NCI-H446 treated with DMSO at 0.1 percent for 48 hours (cell line): ENCODE results near the gene SH3BP4.
A peak's percentile ranks its signal among the peaks of the same experiment; 100 is the strongest.

Experiments
- DNase-seq: peaks from one replicate; lab custom pipeline; 2025; lab: John Stamatoyannopoulos, UW

The SH3BP4 gene

GRCh38 chr2:234945339-234945873 lies 6.4 kb upstream of the SH3BP4 start:
- no peak for DNase-seq

DNA sequence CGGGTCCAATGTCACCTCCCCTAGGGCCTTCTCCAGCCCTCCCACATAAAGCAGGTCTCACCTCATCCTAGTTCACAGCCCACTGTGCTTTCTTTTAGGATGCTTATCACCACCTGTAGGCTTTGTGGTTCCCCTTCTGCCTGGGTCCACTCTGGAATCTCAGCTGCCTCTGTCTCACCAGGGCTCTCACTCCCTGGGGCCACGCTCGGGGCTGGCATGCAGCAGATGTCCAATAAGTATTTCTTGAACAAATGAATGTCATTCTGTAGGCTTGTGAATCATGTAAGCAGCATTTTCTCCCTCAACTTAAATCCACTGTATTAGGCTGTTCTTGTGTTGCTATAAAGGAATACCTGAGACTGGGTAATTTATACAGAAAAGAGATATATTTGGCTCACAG lies 4.3 kb upstream of the SH3BP4 start:
- DNase-seq: no peak

- DNase-seq: no peak
Observed at GRCh38 chr2:234949762-234950434, 1.9 kb upstream of the SH3BP4 start.

- DNase-seq: no peak
Observed at GRCh38 chr2:234950435-234950729, 1.4 kb upstream of the SH3BP4 start.

GRCh38 chr2:234950730-234951663 lies 820 bp upstream of the SH3BP4 start:
- DNase-seq: no peak

- no peak for DNase-seq
Observed at GRCh38 chr2:234952270-234953115, 676 bp downstream of the SH3BP4 start.

- no peak for DNase-seq
Observed at GRCh38 chr2:234953116-234954031, 1.6 kb downstream of the SH3BP4 start.

GRCh38 chr2:234954551-234954992 lies 2.8 kb downstream of the SH3BP4 start:
- DNase-seq: no peak

DNA sequence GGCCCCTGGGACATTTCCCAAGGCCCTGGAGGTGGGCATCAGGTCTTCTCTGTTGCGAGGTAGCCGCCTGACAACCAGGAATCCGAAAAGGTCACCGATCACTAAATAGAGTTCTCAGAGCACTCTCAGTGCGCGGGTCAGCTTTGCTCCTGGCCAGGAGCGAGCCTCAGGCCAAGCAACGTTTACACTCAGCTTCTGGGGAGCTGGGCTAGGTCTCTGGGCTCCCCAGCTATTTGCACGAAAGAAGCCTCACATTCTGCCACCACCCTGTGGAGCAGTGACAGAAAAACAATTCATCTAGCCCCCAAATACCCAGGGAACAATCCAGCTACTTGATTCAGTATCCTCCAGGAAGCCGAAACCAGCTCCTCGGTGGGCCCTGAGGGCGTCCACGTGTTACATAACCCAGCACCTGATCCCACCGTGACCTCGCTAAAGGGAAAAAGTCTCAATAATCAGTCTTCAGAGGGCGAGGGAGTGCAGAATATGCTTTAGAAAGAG lies 3.3 kb downstream of the SH3BP4 start:
- DNase-seq: no peak

- DNase-seq: no peak
Observed at GRCh38 chr2:234955971-234956509, 4.2 kb downstream of the SH3BP4 start.

DNA sequence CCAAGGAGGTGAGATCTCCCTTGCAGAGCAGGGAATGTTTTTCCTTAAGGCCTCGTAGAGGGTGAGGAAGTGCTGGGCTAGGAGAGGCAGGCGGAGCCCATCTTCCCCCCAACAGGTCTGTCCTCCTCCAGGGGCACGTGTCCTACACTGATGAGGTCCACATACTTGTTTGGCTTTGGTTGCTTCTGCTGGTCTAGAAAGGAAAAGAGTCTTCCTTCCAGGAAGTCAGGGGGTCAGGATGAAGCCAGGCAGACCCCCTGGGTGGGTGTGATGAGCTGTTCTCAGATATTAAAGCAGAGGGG lies 6.0 kb downstream of the SH3BP4 start:
- no peak for DNase-seq

DNA sequence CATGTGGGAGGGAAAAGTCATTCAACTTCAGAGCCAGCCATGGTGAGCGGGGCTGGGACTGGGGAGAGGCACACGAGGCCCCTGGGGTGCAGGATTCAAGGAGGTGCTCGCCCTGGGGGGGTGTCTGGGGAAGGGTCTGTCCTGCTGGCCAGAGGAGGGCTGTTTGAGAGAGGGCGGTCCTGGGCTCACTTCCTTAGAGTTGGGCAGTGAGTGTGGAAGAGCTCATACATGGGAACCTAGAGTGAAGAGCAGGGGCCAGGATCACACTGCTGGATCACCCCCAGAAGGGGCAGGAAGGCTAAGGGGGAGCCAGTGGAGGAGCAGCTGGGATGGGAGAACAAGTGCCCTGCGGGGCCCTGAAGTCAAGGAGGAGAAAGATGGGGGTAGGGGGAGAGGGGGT lies 6.5 kb downstream of the SH3BP4 start:
- DNase-seq: no peak

DNA sequence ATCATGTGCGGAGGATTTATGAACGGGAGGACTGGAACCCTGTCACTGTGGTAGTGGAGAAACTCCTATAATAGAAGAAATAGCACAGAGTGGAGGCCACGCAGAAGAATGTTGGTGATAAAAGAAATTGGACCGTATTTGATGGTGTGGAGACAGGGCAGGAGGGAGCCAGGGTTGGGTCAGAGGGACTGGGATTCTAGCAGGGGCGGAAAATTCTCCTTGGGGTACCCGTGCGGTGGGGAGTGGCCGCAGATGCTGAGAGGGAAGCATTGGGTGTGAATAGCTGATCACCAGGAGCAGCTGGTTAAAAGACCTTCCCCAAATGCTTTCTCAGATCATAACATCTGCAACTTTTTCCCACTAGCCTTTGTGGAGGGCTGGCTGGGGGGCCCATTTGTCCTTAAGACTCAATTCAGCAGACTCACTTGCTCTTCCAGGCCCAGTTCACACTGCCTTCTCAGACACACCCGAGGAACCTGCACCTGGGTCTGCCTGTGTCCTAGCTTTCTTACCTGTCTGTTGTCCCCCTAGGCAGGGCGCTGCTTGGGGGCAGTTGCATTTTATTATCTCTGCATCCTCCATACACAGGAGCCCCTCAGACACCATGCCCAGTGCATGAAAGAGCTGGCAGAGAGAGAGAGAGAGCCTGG lies 7.1 kb downstream of the SH3BP4 start:
- no peak for DNase-seq

DNA sequence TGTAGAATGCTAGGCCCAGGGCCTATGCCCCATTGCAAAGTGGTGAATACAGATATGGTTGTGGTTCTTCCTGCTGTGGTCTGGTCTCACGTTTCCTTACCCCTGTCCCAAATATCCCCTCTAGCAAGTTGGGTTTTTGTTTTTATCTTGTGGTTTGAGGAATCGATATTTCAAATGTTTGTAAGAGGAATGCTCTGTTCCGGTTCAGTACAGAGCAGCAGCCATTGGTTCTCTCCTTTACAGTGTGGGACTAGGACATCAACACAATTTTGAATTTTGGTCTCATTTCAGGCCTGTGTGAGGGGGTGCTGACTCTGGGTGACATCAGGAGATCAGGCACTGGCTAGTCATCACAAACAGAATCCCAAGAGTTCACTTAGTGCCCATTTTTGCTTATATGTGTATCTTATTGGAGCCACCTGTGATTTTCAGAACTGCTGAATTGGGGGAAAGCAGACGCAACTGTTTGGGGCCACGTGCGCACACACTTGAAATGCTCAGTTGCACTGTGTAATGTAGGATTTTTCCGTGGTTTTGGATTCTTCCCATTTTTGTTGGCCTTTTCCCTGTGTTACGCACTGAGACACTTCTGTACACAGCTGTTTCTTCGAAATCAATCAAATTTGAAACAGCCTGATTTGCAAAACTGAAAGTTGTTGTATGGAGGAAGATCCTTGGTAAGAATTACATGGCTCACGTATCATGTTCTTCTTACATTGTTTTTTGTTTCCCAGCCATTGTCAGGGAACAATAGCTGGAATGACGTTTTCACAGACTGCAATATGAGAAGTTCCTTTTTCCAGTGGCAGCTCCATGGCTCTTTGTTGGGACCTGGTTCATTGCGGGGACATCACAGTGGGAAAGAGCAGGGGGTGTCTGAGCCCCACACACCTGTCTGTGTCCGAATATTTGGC lies 8.6 kb downstream of the SH3BP4 start:
- DNase-seq: no peak

DNA sequence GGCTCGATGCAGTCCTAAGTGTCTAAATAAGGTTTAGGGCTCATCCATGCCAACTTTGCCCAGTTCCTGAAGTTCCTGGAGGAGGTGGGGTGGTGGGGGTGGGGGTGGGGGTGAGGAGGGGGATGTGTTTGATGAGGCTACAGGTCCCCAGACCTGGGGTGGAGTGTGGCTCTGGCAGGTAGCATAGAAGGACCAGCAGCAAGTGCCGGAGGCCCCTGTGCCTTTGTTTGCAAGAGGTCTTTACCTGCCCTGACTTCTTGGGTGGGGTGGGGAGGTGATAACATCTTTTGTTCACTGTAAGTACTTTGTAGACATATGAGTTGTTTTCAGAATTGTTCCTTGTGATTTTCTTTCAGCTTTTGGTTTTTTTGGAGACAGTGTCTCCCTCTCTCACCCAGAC lies 10.0 kb downstream of the SH3BP4 start:
- no peak for DNase-seq

DNA sequence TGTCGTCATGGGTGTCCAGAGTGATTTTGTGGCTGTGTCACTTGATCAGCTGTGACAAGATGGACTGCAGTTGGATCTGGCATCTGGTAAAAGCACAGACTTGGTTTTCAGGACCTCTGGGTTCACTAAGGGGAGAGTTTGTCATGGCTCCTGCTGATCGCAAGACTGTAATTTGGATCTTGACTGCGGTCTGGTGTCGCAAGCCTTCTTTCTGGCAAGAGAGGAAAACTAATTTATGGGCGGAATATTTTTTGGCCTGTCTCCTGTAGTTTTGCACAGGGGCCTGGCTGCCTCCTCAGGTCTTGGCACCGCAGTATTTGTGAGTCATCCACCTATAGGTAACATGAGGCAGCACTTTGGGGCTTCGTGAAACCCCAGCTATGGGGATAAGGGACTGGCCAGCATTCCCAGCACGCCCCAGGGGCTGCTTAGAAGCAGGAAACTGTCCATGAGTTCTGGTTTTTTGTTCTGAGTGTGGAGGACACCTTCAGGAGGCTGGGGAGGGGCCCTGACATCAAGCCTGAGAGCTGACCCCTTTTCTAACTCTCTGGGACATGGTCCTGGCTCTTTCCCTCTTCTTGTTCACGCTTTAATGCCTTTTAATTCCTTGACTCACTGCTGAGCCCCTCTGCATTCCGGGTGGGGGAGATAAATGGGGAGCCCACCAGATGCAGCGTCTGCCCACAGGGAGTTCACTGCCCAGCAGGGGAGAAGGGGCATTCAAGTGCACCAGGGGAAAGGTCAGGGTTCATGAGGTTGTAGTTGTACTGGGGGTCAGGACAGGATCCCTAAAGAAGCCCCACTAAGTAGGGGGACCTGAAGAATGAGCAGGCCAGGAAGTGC lies 12.2 kb downstream of the SH3BP4 start:
- DNase-seq: peak; percentile 89

DNA sequence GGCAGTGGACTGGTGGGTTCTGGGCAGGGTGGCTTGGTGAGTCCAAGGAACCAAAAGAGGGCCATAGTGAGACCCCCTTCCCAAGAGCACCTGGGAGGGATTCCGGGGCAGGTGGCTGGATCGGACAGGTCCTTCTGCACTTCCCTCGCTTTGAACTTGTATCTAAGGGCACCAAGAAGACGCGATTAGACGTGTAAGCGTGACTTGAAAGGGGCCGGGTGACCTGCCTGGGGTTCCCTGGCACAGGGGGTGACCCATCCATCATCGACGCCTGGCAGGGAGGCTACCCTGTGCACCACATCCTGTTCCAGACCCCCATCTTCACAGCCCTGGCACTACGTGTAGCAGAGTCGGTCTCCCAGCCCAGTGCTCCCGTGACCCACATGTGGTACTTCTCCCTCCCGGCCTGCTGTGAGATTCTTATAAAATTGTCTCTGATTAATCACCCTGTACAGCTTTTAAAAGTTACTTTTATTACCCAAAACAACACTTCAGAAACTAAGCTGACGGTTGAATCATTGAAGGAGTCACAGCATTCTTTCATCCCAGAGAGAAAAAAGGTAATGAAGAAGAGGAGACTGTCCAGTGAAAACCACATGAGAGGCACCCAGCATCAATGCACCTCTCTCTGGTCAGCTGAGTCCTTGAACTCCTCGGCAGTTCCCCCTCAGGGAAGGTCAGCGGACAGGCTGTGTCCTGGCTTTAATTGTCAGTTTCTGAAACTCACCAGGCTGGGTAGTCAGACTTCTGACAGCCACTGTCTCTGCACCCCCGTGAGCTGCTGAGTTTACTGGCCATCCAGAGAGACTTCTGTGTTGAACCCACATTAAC lies 13.0 kb downstream of the SH3BP4 start:
- DNase-seq: no peak
